Testis (tissue), 2 donors: ENCODE results near the gene ITPR2.

Experiments used
- CTCF ChIP-seq, 3 experiments: fragments of 450-650 bp in 2 of 3; fragments of 200-600 bp in 1 of 3; sonication (generic) in 1 of 3; IDR thresholded peaks; one replicate each; pipeline ENCODE4 v1.5.1; 2016 to 2019; ENCODE audit warnings: antibody characterized with exemption in 3 of 3, mild to moderate bottlenecking in 2 of 3, moderate library complexity in 1 of 3
- POLR2A ChIP-seq: fragments of 450-650 bp; IDR thresholded peaks from one replicate; pipeline ENCODE4 v1.6.1; 2017; ENCODE audit warnings: antibody characterized with exemption, mild to moderate bottlenecking, moderate library complexity

GRCh38 chr12:26854031-26854390, 21.0 kb upstream of the ITPR2 start:
- TF ChIP-seq CTCF (IDR thresholded peaks at IDR 0.05) (no peak), POLR2A (no peak)
